Anterior cingulate cortex (tissue), 58 donors: Measurements from ENCODE around the gene GSTM4.

ENCODE experiments used
- DNase-seq, 58 donors: peaks; one replicate each; lab custom pipeline; 2025; lab: John Stamatoyannopoulos, UW

The GSTM4 gene

DNA sequence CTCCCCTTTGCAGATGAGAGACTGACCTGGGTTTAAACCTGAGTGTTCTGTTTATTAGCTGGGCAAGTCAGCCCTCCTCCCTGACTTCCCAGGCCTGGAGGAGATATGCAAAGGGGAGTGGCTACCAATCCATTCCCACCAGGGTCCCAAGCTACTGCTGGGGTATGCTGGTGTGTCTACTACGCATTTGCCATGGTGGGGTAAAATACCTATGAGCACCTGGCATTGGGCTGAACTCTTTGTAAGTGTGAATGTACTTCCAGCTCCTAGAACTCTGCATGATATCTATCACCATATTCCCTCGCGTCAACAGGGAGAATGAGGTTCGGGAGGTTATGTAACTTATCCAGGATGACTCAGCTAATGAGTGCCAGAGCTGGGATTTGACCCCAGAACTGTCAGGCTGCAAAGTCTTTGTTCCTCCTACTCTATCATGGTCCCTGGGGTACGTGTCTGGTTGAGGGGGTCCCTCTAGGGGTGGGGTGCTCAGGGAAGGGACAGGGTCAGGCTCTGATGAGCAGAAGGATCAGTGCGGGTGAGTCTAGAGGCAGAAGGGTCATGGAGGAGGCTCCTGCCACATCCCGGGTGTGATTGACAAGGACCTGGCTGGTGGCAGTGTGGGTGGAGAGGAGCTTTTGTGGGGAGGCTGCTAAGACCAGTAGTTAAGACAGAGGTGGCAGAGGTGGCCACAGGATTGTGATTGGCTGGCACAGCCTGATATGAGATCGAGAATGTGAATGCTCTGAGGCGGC is 19.5 kb upstream of the GSTM4 start:
- DNase-seq = no peak

DNA sequence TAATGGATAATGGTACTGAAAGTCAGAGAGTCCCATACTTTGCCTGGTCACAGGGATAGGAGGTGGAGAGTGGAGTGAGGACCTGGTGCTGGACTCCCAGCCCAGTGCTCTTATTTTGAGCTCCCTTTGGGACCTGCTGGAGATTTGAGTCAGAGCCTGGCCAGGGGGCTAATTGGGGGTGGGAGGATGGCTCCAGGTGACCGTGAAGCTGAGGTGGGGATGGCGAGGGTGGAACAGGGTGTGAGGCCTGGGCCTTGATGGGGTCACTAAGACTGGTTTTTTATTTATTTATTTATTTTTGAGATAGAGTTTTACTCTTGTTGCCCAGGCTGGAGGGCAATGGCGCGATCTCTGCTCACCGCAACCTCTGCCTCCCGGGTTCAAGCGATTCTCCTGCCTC is 18.5 kb upstream of the GSTM4 start:
- DNase-seq = no peak

DNA sequence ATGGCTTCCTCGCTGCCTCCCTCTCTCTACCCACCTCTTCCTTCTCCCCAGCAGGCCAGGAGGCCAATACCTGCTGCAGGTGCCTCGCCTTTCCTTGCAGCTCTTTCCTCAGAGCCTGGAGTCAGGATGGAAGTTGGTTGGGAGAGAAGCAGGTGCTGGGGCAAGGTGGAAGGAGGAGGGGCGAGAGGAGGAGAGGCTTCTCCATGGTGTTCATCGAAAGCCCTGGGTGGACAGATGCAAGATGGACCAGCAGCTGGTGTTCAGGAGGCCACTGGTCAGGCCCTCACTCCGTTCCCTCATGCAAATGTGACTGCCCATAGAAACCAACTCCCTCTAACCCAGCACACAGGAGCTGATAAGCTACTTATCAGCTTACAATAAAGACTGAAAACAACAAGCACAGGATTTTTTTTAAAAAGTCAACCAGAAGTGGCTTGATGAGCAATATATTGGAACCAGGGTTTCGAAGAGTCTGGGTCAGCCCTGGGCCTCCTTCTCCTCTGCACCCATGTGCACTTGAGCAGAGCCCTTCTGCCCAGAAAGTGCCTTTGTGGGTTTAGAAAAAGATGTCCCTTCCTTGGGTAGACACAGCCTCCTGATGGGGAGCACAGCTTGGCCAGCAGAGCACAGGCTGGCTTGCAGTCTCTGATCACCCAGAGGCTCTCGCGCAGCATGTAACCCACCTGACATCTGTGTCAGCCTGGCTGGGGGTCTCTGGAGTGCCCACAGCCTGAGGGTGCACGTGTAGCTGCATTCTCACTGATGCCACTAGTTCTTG is 16.6 kb upstream of the GSTM4 start:
- no peak for DNase-seq

DNA sequence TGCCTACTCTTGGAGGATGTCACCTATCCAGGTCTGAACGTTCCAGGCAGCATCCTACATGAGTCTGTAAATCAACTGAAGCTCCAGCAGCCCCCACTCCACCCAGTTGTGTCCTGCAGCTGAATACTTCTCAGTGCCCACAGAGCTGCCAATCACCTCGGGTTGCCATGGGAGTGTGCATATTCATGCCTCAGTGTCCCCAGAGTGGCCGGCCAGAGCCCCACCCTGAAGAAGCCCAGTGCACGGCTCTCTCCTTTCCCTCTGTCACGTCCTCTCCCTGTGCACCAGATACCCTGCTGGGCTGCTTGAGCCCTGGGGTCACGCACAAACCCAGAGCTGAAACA is 16.1 kb upstream of the GSTM4 start:
- DNase-seq = no peak

DNA sequence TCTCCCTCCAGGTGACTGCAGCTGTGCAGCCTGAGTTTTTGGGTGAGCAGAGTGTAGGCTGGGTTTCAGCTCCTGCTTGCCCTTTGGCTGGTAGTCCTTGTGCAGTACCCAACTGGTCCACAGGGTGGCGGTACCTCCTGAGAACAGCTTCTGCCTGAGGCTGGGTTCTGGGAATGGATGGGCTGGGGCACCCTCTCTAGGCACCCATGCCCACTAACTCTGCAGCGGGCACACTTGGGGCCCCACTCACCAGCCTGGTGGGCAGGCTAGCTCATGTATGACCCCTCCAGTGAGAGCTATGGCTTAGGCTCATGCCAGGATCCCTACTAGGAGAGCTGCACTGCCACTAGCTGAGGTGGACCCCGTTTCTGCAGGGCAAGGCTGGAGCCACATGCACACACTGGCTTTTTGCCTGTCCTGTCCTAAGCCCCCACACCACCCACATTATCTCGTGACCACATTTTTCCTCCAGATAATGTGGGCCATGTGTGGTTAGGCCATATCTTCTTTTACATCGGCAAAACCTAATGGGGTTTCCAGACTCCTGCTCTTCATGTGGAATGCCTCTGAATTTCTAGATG is 15.5 kb upstream of the GSTM4 start:
- peak in 53 of 58 donors; percentile 24 to 93 (median 67) for DNase-seq

DNA sequence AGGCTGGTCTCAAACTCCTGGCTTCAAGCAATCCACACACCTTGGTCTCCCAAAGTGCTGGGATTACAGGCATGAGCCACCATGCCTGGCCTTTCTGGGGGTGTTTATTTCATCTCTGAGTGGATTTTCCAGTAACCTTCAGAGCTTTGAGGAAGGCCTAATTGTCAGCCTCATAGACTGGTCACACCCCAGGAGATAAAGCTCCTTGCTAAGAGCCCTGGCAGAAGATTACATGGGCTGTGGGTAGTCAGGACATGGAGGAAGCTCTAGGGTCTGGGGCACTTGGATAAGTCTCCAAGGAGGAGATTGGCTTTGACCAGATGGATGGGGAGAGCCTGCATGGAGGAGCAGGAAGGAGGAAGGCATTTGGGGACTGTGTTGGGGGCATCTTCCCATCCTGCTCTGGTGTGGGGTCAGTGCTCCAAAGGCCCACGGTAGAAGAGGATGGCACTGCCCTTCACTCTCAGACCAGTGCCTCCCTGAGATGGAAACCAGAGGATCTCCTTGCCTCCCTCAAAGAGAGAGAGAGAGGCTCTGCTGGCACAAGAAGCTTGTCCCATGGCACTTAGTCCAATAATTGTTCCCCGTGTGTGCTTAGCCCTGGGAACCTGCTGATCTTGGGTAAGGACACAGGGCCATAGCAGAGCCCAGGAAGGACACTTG is 14.7 kb upstream of the GSTM4 start:
- no peak for DNase-seq

DNA sequence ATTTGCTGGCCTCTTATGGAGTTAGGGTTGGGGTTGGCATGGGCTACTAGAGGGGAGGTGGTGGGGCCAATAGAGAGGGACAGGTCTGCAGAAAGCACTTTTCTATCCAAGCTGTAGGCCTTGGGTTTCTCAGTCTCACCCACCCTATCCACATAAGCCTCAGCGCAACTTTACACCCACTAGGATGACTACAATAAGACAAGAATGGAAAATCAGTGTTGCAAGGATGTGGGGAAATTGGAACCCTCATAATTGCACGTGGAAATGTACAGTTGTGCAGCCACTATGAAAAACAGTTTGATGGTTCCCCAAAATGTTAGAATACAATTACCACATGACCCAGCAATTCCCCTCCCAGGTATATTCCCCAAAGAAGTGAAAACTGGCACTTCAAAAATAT is 14.0 kb upstream of the GSTM4 start:
- no peak for DNase-seq

DNA sequence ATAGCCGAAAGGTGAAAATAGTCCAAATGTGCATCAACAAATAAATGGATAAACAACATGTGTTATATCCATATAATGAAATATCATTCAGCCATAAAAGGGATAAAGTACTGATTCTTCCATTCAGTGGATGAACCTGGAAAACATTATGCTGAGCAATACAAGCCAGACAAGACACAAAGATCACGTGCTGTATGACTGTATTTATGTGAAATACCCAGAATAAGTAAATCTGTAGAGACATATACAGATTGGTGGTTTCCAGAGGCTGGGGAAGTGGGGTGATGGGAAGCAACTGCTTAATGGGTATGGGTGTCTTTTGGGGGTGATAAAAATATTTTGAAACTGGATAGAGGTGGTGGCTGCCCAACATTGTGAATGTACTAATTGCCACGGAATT is 13.3 kb upstream of the GSTM4 start:
- no peak for DNase-seq

DNA sequence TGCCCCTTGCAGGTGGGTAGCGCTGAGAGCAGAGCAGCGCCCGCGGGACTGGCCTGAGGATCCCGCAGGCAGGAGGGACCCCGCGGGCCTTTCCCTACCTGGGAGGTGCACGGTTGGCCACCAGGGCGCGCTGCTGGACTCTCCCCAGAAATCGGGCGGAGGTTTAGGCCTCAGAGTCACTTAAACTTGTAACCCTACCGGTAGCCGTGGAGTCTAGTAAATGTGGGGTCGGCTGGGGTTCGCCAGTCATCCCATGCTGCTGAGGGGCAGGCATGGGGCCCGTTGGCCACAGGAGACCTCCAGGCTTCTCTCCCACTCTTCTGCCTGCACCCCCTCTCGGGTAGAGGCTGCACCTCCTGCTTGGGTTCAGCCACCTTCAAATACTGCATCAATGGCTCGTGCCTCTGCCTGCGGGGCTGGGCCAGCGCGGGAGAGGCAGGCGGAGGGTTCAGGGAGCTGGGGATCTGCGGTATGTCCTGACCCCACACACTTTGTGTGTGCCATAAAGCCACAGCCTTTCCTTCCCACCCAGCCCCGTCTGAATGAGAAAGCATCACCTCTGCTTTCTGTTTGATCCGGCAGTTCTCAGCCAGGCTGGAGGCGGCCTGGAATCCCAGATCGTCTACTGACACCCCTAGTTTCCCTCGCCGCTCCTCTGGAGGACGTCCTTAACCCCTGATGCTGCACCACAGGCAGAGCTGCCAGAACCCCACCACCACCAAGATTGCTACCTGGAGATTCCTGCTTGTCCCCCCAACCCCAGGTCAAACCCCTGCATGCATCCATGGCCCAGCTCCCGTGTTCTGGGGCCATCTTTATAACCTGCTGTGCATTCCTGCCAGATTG is 12.3 kb upstream of the GSTM4 start:
- DNase-seq = peak in 32 of 58 donors; percentile 16 to 73 (median 42)

DNA sequence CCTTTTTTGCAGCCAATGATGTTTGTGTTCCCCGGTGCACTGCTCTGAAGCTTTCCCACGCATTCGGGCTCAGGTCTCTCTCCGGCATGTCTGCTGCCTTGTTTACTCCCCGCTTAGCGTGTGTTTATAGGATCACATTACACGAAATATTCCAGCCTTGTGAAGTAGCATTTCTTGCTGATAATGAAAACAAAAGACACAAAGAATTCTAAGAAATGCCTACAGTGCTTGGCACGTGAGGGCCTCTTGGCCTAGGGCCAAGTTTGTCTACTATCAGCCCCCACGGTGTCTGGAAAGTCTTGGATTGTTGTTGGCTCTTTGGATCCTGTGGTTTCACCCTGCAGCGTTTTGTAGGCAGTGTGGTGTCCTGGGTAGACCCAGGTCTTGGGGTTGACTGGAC is 11.2 kb upstream of the GSTM4 start:
- no peak for DNase-seq

DNA sequence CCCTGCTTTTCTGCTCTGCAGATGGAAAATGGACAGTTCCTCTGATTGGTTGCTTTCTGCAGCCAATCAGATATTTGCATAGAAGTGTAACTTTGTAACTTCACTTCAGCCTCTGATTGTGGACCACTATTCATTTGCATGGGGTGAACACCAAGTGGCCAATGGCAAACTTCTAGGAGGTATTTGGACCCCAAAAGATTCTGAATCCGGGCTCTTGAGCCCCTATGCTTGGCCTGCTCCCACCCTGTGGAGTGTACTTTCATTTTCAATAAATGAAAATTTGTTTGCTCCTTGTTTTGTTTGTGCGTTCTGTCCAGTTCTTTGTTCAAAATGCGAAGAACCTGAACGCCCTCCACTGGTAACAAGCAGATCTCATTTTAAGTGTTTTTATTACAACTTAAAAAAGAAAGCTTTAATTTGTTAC is 6.4 kb upstream of the GSTM4 start:
- DNase-seq = peak in 2 of 58 donors; percentile 23 to 32

DNA sequence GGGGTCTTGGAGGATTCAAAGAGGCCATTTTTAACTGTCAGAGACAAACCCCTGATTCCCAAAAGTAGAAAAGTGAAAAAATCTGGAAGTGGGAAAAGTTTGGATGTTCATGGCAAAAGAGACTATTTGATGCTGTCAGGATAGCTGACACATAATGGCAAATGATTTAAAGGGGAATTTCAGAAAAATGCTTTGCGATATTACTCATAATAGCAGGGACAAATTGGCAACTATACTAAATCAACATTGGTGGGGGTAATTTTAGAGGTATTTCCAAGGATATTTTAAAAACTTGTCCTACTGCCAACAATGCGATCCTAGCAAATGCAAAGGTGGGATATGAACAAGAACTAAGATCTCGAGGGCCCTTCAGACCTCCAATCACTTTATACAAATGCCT is 5.3 kb upstream of the GSTM4 start:
- no peak for DNase-seq

DNA sequence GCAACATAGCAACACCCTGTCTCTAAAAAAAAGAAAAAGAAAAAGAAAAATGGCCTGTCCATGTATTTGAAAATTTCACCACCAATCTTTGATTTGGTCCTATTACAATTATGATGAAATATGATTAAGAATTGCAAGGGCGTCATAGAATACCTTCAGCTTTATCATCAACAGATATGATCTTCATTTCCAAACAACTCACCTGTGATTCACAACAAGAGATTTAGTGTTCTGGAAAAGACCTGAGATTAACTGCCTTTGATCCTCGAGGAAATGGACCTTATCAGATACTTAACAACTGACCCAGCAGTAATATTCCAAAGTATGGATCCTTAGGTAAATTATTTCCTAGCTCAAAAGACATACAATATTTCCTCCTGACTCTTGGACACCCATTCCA is 3.5 kb upstream of the GSTM4 start:
- no peak for DNase-seq

DNA sequence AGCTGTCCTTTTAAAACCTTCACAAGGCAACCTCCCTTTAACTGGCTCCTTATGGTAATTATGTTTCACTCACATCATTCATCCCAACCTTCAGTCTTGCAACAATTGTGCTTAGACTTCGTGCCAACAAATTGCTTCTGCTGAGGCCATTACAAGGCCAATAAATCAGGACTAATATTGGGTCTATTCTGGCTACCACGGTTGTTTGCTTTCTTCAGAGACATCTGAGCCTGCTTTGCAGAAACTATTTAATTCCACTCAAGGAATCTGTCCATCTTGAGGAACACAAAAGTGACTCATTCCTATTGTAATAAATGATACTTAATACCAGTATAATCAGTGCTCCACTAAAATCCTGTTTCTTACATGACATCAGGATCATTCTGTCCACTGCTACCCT is 2.6 kb upstream of the GSTM4 start:
- no peak for DNase-seq

DNA sequence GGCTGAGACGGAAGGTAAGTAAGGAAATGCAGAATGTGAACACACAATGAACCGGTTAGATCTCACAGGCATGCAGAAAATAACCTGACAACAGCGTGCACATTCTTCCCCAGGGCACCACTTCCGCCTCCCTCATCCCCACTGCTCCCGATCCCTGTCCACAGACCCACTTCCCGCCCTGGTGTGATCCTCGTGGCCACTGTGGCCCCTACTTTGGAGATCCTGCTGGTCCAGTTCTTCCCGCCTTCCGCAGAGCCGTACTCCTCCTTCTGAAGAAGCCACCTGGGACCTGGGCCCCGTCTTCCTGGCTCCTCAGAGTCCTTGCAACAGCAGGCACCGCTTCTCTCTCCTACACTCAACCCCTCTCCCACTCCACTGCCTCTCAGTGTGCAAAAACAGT is 1.4 kb upstream of the GSTM4 start:
- DNase-seq = no peak

DNA sequence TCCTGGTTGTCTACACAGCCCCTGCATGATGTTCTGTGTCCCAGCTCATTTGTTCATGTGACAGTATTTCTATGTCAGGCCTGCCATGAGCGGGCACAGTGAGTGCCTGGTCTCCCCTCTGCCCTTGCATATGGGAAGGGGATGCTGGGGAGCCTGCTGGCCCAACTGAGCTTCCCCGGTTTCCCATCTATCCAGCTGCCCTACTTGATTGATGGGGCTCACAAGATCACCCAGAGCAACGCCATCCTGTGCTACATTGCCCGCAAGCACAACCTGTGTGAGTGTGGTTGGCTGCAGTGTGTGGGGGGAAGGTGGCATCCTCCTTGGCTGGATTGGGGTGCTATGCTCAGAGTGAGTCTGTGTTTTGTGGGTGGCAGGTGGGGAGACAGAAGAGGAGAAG is 1.5 kb downstream of the GSTM4 start:
- DNase-seq = no peak

DNA sequence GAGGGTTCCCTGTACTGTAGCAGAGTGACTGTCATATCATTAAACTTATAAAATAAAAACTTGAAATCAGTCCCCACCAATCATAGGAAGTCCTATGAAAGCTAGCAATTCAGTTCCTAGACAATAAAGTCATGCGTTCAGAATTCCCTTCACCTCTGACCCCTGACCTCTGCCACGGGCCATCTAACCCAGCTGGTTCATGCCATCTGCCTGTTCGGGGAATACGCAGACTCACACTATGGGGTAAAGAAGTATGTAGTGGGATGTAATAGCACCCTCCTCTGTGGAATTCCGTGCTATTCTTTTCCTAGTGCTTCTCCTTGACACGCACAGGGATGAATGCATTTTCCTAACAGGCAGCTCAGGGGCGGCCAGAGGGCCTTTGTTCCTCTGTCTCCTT is 2.1 kb downstream of the GSTM4 start:
- no peak for DNase-seq

DNA sequence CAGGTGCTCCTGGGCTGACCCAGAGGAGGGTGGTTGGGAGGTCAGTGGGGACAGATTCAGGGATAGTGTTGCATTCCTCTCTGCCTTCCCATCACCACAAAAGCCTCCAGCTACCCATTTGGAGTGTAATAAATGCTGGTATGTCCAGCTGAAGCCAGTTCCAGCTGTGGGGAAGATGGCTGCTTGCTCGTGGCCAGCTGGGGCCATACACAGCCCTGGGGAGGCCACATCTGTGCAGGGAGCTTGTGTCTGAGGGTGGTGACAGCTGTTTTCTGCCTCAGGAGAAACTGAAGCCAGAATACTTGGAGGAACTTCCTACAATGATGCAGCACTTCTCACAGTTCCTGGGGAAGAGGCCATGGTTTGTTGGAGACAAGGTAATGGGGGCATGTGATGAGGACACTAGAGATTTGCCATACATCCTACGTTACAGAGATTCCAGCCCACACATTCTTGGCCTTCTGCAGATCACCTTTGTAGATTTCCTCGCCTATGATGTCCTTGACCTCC is 2.7 kb downstream of the GSTM4 start:
- no peak for DNase-seq

DNA sequence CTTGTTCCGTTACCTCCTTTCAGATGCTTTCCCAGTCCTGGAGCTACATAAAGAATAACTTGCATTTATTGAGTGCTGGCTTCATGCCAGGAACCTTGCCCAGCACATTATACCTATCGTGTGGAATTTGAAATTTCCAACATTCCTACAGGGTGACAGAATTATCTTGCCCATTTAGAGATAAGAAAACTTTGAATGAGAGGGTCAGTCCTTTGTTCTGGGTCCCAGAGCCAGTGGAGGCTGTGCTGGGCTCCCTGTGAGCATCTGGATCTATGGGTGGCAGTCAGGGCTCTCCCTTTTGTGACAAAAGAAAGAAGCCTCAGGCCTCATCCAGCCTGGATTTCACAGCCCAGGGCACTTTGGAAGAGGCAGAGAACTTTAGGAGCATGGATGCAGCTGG is 3.2 kb downstream of the GSTM4 start:
- no peak for DNase-seq

DNA sequence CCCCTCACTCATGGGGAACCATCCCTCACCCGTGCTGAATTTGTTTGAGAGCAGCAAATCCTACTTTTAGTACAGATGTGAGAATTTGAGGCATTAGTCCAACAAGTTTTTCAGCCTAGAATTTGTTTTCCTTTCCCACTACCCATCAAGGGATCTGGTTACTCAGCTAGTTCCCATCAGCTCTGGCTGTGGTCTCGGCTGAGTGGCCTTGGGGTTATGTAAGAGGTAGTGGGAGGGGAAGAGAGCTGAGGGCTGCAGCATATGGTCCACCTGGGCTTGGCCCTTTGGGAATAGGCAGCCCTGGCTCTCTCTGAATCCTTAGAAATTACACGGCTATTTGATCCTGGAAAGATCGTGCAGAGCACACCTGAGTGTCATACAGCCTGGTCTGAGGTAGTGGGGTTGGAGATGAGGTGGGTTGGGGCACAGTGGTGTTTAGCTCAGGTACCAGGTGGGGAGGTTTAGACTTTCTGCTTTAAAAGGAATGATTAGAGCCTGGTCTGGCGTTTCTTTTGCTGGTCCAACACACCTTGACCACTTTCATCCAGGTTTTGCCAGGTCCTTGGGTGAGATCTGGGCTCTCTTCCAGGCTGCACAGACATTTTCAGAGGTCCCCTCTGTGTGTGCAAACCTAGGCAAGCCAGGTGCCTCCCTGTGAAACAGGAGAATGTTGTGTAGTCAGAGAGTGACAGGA is 4.2 kb downstream of the GSTM4 start:
- DNase-seq = no peak
